Body of pancreas (tissue), 4 donors: ENCODE results near the gene SLC19A2. TPM values are rescaled to one million over a fixed set of nuclear protein-coding genes. Genes with fewer than 3 reads are reported as not detected.

Experiments used
- ATAC-seq: fragments of 150-250 bp; one replicate; pipeline ENCODE4 v1.9.1; 2016
- DNase-seq, 4 donors: peaks; one replicate each; pipeline ENCODE4 v3.0.0-alpha.2; 2019
- H3K27ac ChIP-seq, 4 donors: fragments of 200-600 bp; sonication (generic); 1 replicate in 3 of 4; 2 replicates in 1 of 4; pipeline versions ENCODE4 v1.5.1 to v1.6.1; 2016 to 2019; ENCODE audit warnings: mild to moderate bottlenecking in 1 of 4, mixed read lengths in 1 of 4, moderate library complexity in 1 of 4
- H3K27me3 ChIP-seq, 2 donors: fragments of 200-600 bp; sonication (generic); one replicate each; pipeline ENCODE4 v1.6.0; 2016; ENCODE audit warnings: mild to moderate bottlenecking in 1 of 2
- H3K36me3 ChIP-seq, 2 donors: fragments of 200-600 bp; sonication (generic); replicated peaks in 1 of 2; 2 replicates each; pipeline ENCODE4 v1.5.1; 2016; ENCODE audit warnings: low read depth in 2 of 2; ENCODE audit not compliant: insufficient read depth in 1 of 2
- H3K4me1 ChIP-seq: fragments of 200-600 bp; sonication (generic); one replicate; pipeline ENCODE4 v1.6.0; 2016
- H3K4me3 ChIP-seq, 2 donors: fragments of 200-600 bp; sonication (generic); 1 replicate in 1 of 2; 2 replicates in 1 of 2; pipeline ENCODE4 v1.5.1; 2016 to 2019
- H3K9me3 ChIP-seq, 3 donors: fragments of 200-600 bp; sonication (generic); 1 replicate in 2 of 3; 2 replicates in 1 of 3; pipeline ENCODE4 v1.5.1; 2016
- POLR2A ChIP-seq, 3 donors: fragments of 450-650 bp; IDR thresholded peaks; one replicate each; pipeline ENCODE4 v1.6.1; 2016; ENCODE audit warnings: antibody characterized with exemption in 3 of 3, mild to moderate bottlenecking in 2 of 3
- WGBS, 2 donors: methylation state at CpG; one replicate each; pipeline ENCODE4 v1.1.5; 2017; 5-methylcytosine and 5-hydroxymethylcytosine counted together
- intact Hi-C: fragments of 100-400 bp; cut with DNase I; formaldehyde crosslinking; loops from one replicate; pipeline ENCODE4 v1.15.1; 2023
- total RNA-seq, 2 donors: library from RNA; depleted of rRNA; stranded (reverse); fragments of >200 nt; gene quantifications; one replicate each; pipeline ENCODE4 v1.1.0, GENCODE V29; 2016
- TF ChIP-seq, protein P1 (sequence below), 7 experiments: fragments of 450-650 bp in 4 of 7; fragments of 200-600 bp in 3 of 7; sonication (generic) in 3 of 7; IDR thresholded peaks; one replicate each; pipeline ENCODE4 v1.5.1; 2016 to 2019; ENCODE audit warnings: antibody characterized with exemption in 7 of 7

The SLC19A2 gene
- total RNA-seq, 2 donors from 2014 or later: 15.0 to 18.1 TPM

- 62 to 63% methylated on average over 3 of the region's 3 CpGs for WGBS, 2 donors
- no peak overlapping the region for H3K4me3 ChIP-seq
- no peak for DNase-seq
- no peak for TF ChIP-seq POLR2A (IDR thresholded peaks at IDR 0.05)
- TF ChIP-seq, protein P1, sequence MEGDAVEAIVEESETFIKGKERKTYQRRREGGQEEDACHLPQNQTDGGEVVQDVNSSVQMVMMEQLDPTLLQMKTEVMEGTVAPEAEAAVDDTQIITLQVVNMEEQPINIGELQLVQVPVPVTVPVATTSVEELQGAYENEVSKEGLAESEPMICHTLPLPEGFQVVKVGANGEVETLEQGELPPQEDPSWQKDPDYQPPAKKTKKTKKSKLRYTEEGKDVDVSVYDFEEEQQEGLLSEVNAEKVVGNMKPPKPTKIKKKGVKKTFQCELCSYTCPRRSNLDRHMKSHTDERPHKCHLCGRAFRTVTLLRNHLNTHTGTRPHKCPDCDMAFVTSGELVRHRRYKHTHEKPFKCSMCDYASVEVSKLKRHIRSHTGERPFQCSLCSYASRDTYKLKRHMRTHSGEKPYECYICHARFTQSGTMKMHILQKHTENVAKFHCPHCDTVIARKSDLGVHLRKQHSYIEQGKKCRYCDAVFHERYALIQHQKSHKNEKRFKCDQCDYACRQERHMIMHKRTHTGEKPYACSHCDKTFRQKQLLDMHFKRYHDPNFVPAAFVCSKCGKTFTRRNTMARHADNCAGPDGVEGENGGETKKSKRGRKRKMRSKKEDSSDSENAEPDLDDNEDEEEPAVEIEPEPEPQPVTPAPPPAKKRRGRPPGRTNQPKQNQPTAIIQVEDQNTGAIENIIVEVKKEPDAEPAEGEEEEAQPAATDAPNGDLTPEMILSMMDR (IDR thresholded peaks at IDR 0.05): no peak
- peak overlapping the region in 1 of 4 donors; percentile 8 for H3K27ac ChIP-seq
- H3K36me3 ChIP-seq: no peaks in the 10 kb centered on the region
- no peaks in the 10 kb centered on the region for H3K27me3 ChIP-seq
- H3K9me3 ChIP-seq: peaks cover 0 to 5% (median 0%) of the 10 kb centered on the region in 3 donors
- peaks cover 19% of the 10 kb centered on the region for H3K4me1 ChIP-seq
- intact Hi-C loops: no loop called here
- ATAC-seq: peak; percentile 62
These were observed 25.7 kb upstream of the SLC19A2 start for GRCh38 chr1:169511316-169512005.

DNA sequence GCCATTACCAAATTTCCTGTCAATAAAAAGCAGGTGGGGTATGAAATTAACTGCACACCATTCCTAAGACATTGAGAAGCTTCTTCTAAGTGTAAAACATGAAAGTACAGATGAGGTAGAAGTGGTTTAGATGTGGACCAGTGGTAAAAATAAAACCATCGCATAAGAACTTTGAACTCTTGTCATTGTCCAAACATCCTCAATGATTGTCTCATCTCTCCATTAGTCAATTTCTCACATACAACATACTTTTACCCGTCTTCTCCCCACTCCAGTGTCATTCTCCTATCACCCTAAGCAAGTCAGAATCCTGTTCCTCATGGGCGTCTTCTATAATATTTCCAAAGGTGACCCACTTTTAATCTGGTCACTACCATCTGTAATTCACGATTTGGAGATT lies 24.3 kb upstream of the SLC19A2 start:
- H3K27me3 ChIP-seq: no peaks in the 10 kb centered on the region
- ATAC-seq: no peak
- H3K27ac ChIP-seq: no peak overlapping the region
- no peaks in the 10 kb centered on the region for H3K36me3 ChIP-seq
- DNase-seq: no peak
- TF ChIP-seq, protein P1 (IDR thresholded peaks at IDR 0.05): no peak
- H3K4me3 ChIP-seq: no peak overlapping the region
- peaks cover 19% of the 10 kb centered on the region for H3K4me1 ChIP-seq
- no peaks in the 10 kb centered on the region for H3K9me3 ChIP-seq
- 72 to 85% methylated on average over 4 of the region's 4 CpGs for WGBS, 2 donors
- intact Hi-C loops: no loop called here

GRCh38 chr1:169509354-169509753 lies 23.6 kb upstream of the SLC19A2 start:
- Histone ChIP-seq H3K4me1 (peaks cover 19% of the 10 kb centered on the region), H3K4me3 (no peak overlapping the region), H3K9me3 (no peaks in the 10 kb centered on the region), H3K27me3 (no peaks in the 10 kb centered on the region), H3K27ac (peak overlapping the region in 1 of 4 donors; percentile 64), H3K36me3 (no peaks in the 10 kb centered on the region)
- ATAC-seq: peak; percentile 51
- TF ChIP-seq, protein P1 (IDR thresholded peaks at IDR 0.05): peak in 4 of 7 experiments; percentile 25 to 50 (median 33)
- no peak for TF ChIP-seq POLR2A (IDR thresholded peaks at IDR 0.05)
- no peak for DNase-seq
- intact Hi-C loops: no loop called here
- 67 to 76% methylated on average over 1 of the region's 1 CpG for WGBS, 2 donors

GRCh38 chr1:169508432-169509338 lies 22.9 kb upstream of the SLC19A2 start:
- 7 to 9% methylated on average over 3 of the region's 3 CpGs for WGBS, 2 donors
- intact Hi-C loops: no loop called here

More at GRCh38 chr1:169508432-169509338, 22.9 kb upstream of the SLC19A2 start:
- DNase-seq (no peak), ATAC-seq (peak; percentile 31)
- Histone ChIP-seq H3K4me1 (peaks cover 19% of the 10 kb centered on the region), H3K27ac (peak overlapping the region; percentile 18 to 64 (median 50)), H3K27me3 (no peaks in the 10 kb centered on the region), H3K9me3 (no peaks in the 10 kb centered on the region), H3K36me3 (no peaks in the 10 kb centered on the region), H3K4me3 (no peak overlapping the region)
- no peak for TF ChIP-seq POLR2A (IDR thresholded peaks at IDR 0.05)
- TF ChIP-seq, protein P1 (IDR thresholded peaks at IDR 0.05): no peak
